HG03066 (cell line): Measurements from ENCODE around the gene CCSER1.

Experiments
- ATAC-seq: cut with Tn5 transposase; IDR thresholded peaks from one replicate; pipeline ENCODE4 v1.9.1; 2021; ENCODE audit warnings: low read depth; ENCODE audit not compliant: unreplicated experiment

CCSER1 gene

GRCh38 chr4:90189178-90189577 lies 62.0 kb downstream of the CCSER1 start:
- ATAC-seq: no peak

DNA sequence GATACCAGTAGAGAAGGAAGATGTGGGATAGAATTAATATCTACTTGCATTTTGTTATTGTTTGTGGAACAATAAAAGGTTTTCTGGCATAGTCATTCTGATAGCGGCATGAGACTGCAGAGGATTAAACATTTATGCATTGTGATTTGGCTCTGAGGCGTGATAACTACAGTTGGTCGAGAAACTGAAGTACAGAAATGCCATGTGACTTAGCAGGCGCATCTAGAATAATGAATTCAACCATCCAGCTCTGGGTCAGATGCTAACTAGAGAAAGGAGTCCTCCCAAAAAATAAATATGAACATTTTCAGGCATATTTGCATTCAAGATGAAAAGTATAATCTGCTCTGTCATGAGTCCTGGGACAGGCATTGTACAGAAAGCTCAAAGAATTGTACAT lies 62.8 kb downstream of the CCSER1 start:
- no peak for ATAC-seq

DNA sequence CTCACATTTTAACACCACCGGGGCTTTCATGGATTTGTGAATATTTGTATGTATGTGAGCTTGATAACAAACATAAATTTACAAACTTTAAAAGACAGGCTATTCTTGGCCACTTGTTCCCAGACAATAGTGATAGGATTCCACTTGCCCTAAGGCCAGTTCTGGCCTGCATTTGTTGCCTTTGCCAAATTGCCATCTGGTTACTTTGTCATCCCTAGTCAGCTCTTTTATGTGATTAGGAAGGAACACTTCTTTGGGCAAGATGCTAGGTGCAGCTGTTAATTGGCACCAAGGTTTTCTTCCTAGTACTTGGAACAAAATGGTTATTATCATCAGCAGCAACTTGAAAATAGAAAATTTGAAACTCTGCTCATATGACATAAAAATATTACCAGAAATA lies 63.3 kb downstream of the CCSER1 start:
- ATAC-seq: no peak

- ATAC-seq: no peak
These were observed 71.1 kb downstream of the CCSER1 start for GRCh38 chr4:90198086-90198847.

DNA sequence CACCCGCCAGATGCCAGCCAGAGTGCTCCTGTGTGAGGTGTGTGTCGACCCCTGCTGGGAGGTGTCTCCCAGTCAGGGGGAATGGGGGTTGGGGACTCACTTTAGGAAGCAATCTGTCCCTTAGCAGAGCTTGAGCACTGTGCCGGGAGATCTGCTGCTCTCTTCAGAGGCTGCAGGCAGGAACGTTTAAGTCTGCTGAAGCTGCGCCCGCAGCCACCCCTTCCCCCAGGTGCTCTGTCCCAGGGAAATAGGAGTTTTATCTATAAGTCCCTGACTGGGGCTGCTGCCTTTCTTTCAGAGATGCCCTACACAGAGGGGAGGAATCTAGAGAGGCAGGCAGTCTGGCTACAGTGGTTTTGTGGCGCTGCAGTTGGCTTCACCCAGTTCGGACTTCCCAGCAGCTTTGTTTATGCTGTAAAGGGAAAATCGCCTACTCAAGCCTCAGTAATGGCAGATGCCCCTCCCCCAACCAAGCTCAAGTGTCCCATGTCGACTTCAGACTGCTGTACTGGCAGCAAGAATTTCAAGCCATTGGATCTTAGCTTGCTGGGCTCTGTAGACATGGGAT lies 80.8 kb downstream of the CCSER1 start:
- ATAC-seq: no peak

- no peak for ATAC-seq
These were observed 82.7 kb downstream of the CCSER1 start for GRCh38 chr4:90209922-90210321.

- ATAC-seq: no peak
These were observed 84.0 kb downstream of the CCSER1 start for GRCh38 chr4:90211174-90211573.

DNA sequence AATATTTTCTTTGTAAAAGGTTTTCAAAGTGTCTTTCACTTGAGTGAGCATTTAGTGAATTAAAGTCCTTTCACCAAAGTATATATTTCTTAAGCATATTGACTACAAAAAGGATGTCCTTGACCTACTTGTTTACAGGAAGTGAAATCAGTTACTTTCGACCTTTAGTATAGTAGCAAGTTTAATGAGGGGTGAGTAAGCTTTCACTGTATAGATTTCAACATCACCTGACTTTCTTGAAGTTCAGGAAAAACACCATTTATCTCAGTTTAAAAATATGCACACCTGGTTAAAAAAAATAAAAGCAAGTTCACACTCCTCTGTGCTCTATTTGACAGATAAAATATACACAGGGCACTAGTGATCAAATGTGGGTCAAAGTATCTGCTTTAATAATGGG lies 88.1 kb downstream of the CCSER1 start:
- no peak for ATAC-seq

GRCh38 chr4:90219822-90220221 lies 92.6 kb downstream of the CCSER1 start:
- ATAC-seq: no peak

GRCh38 chr4:90220459-90220858 lies 93.3 kb downstream of the CCSER1 start:
- no peak for ATAC-seq

GRCh38 chr4:90226734-90227133 lies 99.5 kb downstream of the CCSER1 start:
- ATAC-seq: no peak

GRCh38 chr4:90227177-90227576 lies 100.0 kb downstream of the CCSER1 start:
- ATAC-seq: no peak

DNA sequence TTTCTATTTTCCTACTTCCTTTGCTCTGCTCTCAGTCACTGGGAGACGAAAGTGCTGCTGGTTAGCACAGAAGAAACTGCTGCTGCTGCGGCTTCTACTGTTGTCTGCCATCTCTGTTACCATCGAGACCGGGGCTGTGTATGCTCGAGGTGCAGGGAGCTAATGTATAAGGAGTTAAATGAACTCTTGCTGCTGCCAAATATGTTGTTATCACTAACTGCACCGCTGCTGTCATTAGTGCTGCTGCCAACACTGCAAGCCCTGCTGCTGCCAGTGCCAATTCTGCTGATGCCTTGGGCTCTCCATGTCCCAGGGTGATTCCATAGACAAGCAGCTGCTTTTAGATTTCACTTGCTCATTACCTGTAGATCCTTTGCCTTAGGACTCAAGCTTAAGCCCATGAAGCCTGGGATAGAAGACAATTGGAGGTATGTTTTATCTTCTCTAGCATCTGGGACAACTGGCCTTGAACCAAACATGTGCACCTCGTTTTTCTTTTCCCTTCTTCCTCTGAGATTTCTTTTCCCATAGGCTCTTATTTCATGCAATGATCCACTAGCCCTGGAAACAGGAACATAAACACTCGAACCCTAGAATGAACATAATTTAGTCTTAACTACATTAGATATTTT lies 107.8 kb downstream of the CCSER1 start:
- no peak for ATAC-seq

DNA sequence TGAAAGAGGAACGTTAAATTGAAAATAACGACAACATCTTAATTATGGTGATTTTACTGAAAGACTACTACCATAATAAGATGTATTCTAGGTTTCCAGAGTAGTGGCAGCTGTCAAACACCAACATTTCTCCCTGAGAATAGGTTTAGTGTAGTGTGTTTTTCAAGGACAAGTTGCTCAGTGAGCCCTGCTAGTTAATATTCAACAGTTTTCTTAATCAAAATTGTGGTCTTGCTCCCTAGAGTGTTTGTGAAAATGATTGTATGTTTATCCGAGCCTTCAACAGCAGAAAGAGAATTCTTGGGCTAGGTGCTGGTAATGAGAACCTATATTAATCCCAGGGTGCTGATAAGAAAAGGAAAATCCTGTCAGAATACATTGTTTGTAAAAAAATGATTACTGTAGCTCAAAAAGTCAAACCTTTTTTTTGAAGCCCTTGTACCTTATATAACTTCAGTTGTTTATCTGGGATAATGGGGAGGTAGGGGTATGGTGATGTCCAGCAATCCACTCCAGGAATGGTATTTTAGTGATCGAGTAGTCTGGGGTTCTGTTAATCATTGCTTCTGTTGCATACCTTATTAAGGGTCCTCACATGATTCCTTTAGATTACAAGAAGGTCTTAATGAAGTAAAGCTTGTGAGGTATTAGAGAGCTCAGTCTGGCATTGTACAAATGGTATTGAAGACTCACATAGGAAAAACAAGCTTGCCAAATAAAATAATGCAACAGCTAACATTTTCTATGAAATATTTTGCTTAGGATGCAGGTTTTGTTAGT lies 110.7 kb downstream of the CCSER1 start:
- ATAC-seq: no peak

GRCh38 chr4:90240333-90240732 lies 113.1 kb downstream of the CCSER1 start:
- ATAC-seq: no peak

- no peak for ATAC-seq
These were observed 113.8 kb downstream of the CCSER1 start for GRCh38 chr4:90241008-90241407.

- ATAC-seq: no peak
These were observed 118.6 kb downstream of the CCSER1 start for GRCh38 chr4:90245837-90246236.

GRCh38 chr4:90246816-90247215 lies 119.6 kb downstream of the CCSER1 start:
- ATAC-seq: no peak

DNA sequence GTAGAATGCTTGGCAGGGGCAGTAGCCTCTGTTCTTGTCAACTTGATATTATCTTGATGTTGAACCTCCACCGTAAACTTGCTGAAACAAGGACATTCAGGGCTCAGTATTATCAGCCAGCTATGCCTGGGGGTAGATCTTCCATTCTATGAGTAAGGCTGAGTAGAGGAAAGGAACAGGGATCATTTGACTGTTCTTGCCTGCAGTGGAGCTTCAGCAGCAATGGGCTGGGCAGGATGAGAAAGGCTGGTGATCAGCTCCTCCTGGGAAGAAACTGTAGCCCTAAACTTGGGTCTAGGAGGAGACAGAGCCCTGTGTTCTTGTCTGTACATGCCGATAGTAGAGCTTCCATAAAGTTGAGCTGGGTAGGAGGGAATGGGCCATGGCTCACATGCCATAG lies 127.2 kb downstream of the CCSER1 start:
- no peak for ATAC-seq

DNA sequence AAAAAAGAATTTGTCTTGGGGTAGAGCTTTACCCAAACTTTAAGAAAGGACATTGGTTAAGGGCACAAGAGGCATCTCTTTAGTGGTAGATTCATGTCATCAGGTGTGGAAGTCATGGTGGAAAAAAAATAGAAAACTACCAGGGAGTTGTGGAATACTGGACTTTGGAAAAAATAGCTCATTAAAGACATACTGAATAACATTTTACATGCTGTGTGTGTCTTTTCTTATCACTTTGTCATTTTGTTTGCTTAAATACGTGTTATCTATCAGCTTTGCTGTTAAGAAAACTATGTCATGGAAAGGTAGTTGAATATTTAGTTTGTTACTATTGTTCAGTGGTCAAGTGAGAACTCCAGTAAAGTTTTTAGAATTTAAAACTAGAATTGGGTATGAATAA lies 147.0 kb downstream of the CCSER1 start:
- no peak for ATAC-seq

DNA sequence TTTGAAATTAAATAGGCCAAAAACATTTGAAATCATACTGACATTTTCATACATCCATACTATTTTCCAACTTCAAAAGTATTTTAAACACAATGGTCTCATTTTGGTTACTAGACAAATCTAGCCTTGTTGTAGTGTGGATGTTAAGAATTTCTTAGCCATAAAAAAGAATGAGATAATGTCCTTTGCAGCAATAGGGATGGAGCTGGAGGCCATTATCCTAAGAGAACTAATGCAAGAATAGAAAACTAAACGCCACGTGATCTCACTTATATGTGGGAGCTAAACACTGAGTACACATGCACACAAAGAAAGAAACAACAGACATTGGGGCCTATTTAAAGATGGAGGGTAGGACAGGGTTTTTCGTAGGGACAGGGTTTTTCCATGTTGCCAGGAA lies 153.8 kb downstream of the CCSER1 start:
- no peak for ATAC-seq
